ENCODE data around the gene AHCYL1. TPM values are rescaled to one million over a fixed set of nuclear protein-coding genes. Genes with fewer than 3 reads are reported as not detected.

The AHCYL1 gene
- total and polyA plus RNA-seq, 2 donors (not counting 3 experiments of a cell fraction or from before 2014, with no cell fraction given): 49.2 to 74.2 TPM

DNA sequence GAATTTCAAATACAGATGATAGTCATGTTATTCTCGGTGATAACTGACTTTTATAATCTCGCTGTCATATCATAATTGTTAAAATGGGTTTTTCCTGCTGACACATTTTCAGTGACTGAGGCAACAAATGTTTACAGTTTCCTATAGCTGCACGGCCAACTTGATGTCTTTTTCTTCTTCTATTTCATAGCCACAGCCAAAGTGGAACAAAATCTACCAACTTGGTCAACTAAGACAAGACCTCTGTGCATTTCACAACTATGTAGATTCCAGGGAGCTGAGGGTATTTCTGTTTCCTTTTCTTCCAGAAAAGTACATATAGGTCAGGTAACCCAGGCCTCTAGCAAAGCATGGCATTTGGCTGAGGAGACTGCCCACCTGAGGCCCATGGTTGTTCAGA is 10.4 kb upstream of the AHCYL1 start:
- FAIRE-seq (no peak), DNase-seq (ENCODE audit: low read depth, low spot score) (no peak)
- Histone ChIP-seq H3K4me1 (ENCODE audit: control insufficient read depth, extremely low read depth, insufficient read depth, low read length) (peaks cover 15% of the 10 kb centered on the region), H3K4me2 (ENCODE audit: insufficient read depth, low read length) (no peak overlapping the region), H4K20me1 (replicated peaks; ENCODE audit: control insufficient read depth, extremely low read depth, insufficient read depth, low read length) (no peaks in the 10 kb centered on the region), H3K27me3 (ENCODE audit: control insufficient read depth in 2 of 2, insufficient read depth in 2 of 2, low read length in 2 of 2) (no peaks in the 10 kb centered on the region), H2AFZ (ENCODE audit: low read depth, low read length) (no peak overlapping the region), H3K9ac (replicated peaks; ENCODE audit: extremely low read depth, insufficient read depth, low read length) (no peak overlapping the region), H3K27ac (ENCODE audit: insufficient read depth, low read depth, low read length) (no peak overlapping the region), H3K36me3 (ENCODE audit: control insufficient read depth in 2 of 2, extremely low read depth in 1 of 2, insufficient read depth in 2 of 2, low read length in 2 of 2) (no peaks in the 10 kb centered on the region), H3K79me2 (ENCODE audit: control insufficient read depth, insufficient read depth, low read length) (no peaks in the 10 kb centered on the region), H3K9me3 (replicated peaks; ENCODE audit: control insufficient read depth, insufficient read depth, low read length) (no peaks in the 10 kb centered on the region), H3K9me1 (replicated peaks; ENCODE audit: control insufficient read depth, extremely low read depth, insufficient read depth, low read length) (no peaks in the 10 kb centered on the region), H3K4me3 (replicated peaks in 1 of 3; ENCODE audit: insufficient read depth in 1 of 3, low read depth in 1 of 3, low read length in 3 of 3) (no peak overlapping the region)
- TF ChIP-seq GATA2 (IDR thresholded peaks at IDR 0.05; ENCODE audit: insufficient read depth, insufficient read length, low read depth, low read length) (no peak), JUN (IDR thresholded peaks at IDR 0.05; ENCODE audit: borderline replicate concordance, insufficient read depth, insufficient read length, low read depth) (no peak), EZH2 (IDR thresholded peaks at IDR 0.05; ENCODE audit: borderline replicate concordance, low read depth, low read length, severe bottlenecking) (no peak), POLR2A (IDR thresholded peaks at IDR 0.05; ENCODE audit: low read depth, low read length) (no peak), FOS (IDR thresholded peaks at IDR 0.05; ENCODE audit: borderline replicate concordance, insufficient read depth, low read length) (no peak), POLR2AphosphoS5 (IDR thresholded peaks at IDR 0.05; ENCODE audit: insufficient read depth, low read depth, low read length) (no peak), MYC (IDR thresholded peaks at IDR 0.05; ENCODE audit: low read depth, low read length) (no peak)
- TF ChIP-seq, protein P1, sequence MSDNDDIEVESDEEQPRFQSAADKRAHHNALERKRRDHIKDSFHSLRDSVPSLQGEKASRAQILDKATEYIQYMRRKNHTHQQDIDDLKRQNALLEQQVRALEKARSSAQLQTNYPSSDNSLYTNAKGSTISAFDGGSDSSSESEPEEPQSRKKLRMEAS (IDR thresholded peaks at IDR 0.05; ENCODE audit: insufficient read depth, insufficient read length): no peak
- TF ChIP-seq, protein P2, sequence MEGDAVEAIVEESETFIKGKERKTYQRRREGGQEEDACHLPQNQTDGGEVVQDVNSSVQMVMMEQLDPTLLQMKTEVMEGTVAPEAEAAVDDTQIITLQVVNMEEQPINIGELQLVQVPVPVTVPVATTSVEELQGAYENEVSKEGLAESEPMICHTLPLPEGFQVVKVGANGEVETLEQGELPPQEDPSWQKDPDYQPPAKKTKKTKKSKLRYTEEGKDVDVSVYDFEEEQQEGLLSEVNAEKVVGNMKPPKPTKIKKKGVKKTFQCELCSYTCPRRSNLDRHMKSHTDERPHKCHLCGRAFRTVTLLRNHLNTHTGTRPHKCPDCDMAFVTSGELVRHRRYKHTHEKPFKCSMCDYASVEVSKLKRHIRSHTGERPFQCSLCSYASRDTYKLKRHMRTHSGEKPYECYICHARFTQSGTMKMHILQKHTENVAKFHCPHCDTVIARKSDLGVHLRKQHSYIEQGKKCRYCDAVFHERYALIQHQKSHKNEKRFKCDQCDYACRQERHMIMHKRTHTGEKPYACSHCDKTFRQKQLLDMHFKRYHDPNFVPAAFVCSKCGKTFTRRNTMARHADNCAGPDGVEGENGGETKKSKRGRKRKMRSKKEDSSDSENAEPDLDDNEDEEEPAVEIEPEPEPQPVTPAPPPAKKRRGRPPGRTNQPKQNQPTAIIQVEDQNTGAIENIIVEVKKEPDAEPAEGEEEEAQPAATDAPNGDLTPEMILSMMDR (IDR thresholded peaks at IDR 0.05; ENCODE audit: extremely low read depth in 1 of 2, insufficient read depth in 1 of 2, low read depth in 1 of 2, low read length in 2 of 2): no peak
- CTCF ChIA-PET: interaction anchor here (2.6 kb wide), 1 partner anchor 10 kb away, joined by 11 read pairs; the partner anchor contains the start of gene AHCYL1
- BruUV-seq (replicated peaks): no TSS peak
- dilution Hi-C loops (cut with MboI; ENCODE audit: extremely low pct_ligation_motif_present, low sequenced_read_pairs): no loop called here
- POLR2A ChIA-PET: no interaction called here
- intact Hi-C loops (cut with micrococcal nuclease): no loop called here
